Lower lobe of right lung (tissue), 2 donors: Measurements from ENCODE around the gene DEFB124. TPM values are rescaled to one million over a fixed set of nuclear protein-coding genes. Genes with fewer than 3 reads are reported as not detected.

Experiments used
- ATAC-seq, 2 donors: fragments of 200-7000 bp; cut with Tn5 transposase; one replicate each; pipeline ENCODE4 v1.9.1; 2020 to 2022; ENCODE audit warnings: mild to moderate bottlenecking in 2 of 2, moderate library complexity in 2 of 2
- DNase-seq: peaks from one replicate; pipeline ENCODE4 v3.0.0-alpha.2; 2020
- H3K27ac ChIP-seq: fragments of 200-600 bp; one replicate; pipeline ENCODE4 v1.8.0; 2022
- H3K27me3 ChIP-seq: fragments of 200-600 bp; one replicate; pipeline ENCODE4 v1.8.0; 2022; ENCODE audit warnings: low read depth
- H3K36me3 ChIP-seq: fragments of 200-600 bp; one replicate; pipeline ENCODE4 v1.8.0; 2022; ENCODE audit warnings: mild to moderate bottlenecking
- H3K4me1 ChIP-seq: fragments of 200-600 bp; one replicate; pipeline ENCODE4 v1.8.0; 2022
- H3K4me3 ChIP-seq: fragments of 200-600 bp; one replicate; pipeline ENCODE4 v1.8.0; 2022; ENCODE audit warnings: mild to moderate bottlenecking
- H3K9me3 ChIP-seq: fragments of 200-600 bp; one replicate; pipeline ENCODE4 v1.8.0; 2022
- intact Hi-C: fragments of 100-400 bp; cut with DNase I; formaldehyde crosslinking; loops from one replicate; pipeline ENCODE4 v1.11.0; 2022
- total RNA-seq: library from RNA; stranded (reverse); fragmentation: NEBNext Ultra II Directional; extraction: Animal tissue kit (Norgen Biotek cat#: 25700); gene quantifications from one replicate; pipeline ENCODE4 v1.2.1, GENCODE V29; 2021
- TF ChIP-seq, protein P1 (sequence below): fragments of 200-600 bp; IDR thresholded peaks from one replicate; pipeline ENCODE4 v1.8.0; 2022; ENCODE audit warnings: antibody characterized with exemption, mild to moderate bottlenecking
- donor health status: DM: no; HTN: yes; CAD: no; lungs with severe emphysema.

The DEFB124 gene
- total RNA-seq, 1 donor from 2014 or later: not detected

DNA sequence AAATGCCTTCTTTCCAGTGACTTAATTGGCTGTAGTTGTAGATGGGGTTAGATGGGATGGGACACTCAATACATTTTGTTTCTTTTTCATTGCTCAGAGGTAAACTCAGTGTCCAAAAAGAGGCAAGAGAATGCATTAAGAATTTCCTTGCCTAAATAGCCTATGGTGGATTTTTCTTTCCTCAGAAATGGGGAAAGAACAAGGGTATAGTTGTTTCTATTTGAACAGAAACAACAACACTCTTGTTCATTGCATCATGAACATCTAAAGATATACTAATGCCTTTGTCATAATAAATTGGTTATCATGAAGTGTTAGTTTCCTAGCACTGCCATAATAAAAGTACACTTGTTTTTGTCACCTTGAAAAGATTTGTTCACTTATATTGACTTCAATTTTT lies 49.1 kb downstream of the DEFB124 start:
- no peak for DNase-seq
- Histone ChIP-seq H3K4me1 (no peaks in the 10 kb centered on the region), H3K27me3 (no peaks in the 10 kb centered on the region), H3K9me3 (no peaks in the 10 kb centered on the region), H3K27ac (no peak overlapping the region), H3K4me3 (no peak overlapping the region), H3K36me3 (no peaks in the 10 kb centered on the region)
- TF ChIP-seq, protein P1, sequence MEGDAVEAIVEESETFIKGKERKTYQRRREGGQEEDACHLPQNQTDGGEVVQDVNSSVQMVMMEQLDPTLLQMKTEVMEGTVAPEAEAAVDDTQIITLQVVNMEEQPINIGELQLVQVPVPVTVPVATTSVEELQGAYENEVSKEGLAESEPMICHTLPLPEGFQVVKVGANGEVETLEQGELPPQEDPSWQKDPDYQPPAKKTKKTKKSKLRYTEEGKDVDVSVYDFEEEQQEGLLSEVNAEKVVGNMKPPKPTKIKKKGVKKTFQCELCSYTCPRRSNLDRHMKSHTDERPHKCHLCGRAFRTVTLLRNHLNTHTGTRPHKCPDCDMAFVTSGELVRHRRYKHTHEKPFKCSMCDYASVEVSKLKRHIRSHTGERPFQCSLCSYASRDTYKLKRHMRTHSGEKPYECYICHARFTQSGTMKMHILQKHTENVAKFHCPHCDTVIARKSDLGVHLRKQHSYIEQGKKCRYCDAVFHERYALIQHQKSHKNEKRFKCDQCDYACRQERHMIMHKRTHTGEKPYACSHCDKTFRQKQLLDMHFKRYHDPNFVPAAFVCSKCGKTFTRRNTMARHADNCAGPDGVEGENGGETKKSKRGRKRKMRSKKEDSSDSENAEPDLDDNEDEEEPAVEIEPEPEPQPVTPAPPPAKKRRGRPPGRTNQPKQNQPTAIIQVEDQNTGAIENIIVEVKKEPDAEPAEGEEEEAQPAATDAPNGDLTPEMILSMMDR: no peak
- intact Hi-C loops: no loop called here
- ATAC-seq: no peak

DNA sequence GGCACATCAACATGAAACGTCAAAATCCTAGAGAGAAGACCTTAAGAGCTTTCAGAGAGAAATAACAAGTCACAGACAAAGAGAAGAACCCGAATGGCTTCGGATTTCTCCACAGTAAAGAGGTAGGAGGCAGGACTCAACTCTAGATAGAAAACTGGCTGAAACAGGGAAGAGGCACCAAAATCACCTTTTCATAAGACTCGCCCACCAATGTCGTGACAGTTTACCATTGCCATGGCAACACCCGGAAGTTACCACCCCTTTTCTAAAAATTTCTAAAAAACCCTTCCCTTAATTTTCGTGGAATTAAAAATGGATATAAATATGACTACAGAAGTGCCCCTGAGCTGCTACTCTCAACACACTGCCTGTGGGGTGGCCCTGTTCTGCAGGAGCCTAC lies 56.6 kb downstream of the DEFB124 start:
- ATAC-seq (no peak), DNase-seq (no peak)
- TF ChIP-seq, protein P1: no peak
- Histone ChIP-seq H3K36me3 (no peaks in the 10 kb centered on the region), H3K4me3 (no peak overlapping the region), H3K27me3 (no peaks in the 10 kb centered on the region), H3K27ac (no peak overlapping the region), H3K9me3 (no peaks in the 10 kb centered on the region), H3K4me1 (no peaks in the 10 kb centered on the region)
- intact Hi-C loops: no loop called here

DNA sequence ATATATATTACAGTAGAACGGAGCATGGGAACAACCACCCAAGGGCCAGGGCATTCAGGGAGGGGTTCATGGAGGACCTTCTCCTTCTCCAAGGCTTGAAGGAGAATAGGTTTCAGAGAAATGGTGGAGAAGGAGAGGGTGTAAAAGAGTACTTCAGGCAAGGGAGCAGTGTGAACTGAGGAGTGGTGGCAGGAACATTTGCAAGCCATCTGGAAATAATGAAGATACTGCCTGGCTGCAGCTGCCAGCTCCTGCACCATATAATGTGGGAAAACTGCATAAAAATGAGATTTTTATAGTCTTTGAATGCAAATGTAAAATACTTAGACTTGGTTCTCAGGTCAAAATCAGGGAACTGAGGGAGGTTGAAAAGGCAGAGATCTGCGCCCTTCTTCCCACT lies 59.3 kb downstream of the DEFB124 start:
- no peaks in the 10 kb centered on the region for H3K27me3 ChIP-seq
- H3K9me3 ChIP-seq: no peaks in the 10 kb centered on the region
- no peak overlapping the region for H3K4me3 ChIP-seq
- intact Hi-C loops: no loop called here
- DNase-seq (no peak), ATAC-seq (no peak)
- TF ChIP-seq, protein P1: no peak
- no peaks in the 10 kb centered on the region for H3K4me1 ChIP-seq
- no peaks in the 10 kb centered on the region for H3K36me3 ChIP-seq
- no peak overlapping the region for H3K27ac ChIP-seq

Other genes with a start within 250 kb of the DEFB124 start
- not detected for gene DEFB115, start 217.5 kb downstream of the DEFB124 start, total RNA-seq
- gene DEFB116, start 166.5 kb downstream of the DEFB124 start, total RNA-seq: not detected
- not detected for gene DEFB118, start 106.5 kb downstream of the DEFB124 start, total RNA-seq
- not detected for gene DEFB119, start 84.5 kb downstream of the DEFB124 start, total RNA-seq
- not detected for gene DEFB121, start 68.9 kb downstream of the DEFB124 start, total RNA-seq
- not detected for gene DEFB123, start 34.5 kb downstream of the DEFB124 start, total RNA-seq
- gene REM1, start 161 bp upstream of the DEFB124 start, total RNA-seq: 2.3 TPM
- gene HM13, start 39.3 kb upstream of the DEFB124 start, total RNA-seq: 134 TPM
- gene ID1, start 130.2 kb upstream of the DEFB124 start, total RNA-seq: 196 TPM
- 17.1 TPM for gene COX4I2, start 162.8 kb upstream of the DEFB124 start, total RNA-seq
- gene BCL2L1, start 247.7 kb upstream of the DEFB124 start, total RNA-seq: 126 TPM